ENCODE measurements around the gene JAM2.
"Not testable (repeated sequence)": the region's sequence is repeated elsewhere in the genome, so short reads cannot be mapped to it uniquely, and the experiment has no call there.

Gene JAM2

GRCh38 chr21:25638660-25639550 is at the start of gene JAM2:
JAM2 (plus strand) TSS chr21:25639258; CDS start chr21:25639822, 564 bp downstream.
- DNase-seq (ENCODE audit: low read depth) = no peak

GRCh38 chr21:25589887-25590286 is 49.2 kb upstream of the JAM2 start:
- no peak for DNase-seq (ENCODE audit: low read depth)

- peak; percentile 76 for DNase-seq (ENCODE audit: low read depth)
These were observed 31.7 kb upstream of the JAM2 start, which contains the start of gene MRPL39 for GRCh38 chr21:25607151-25608043. MRPL39 (minus strand) TSS chr21:25607481; CDS start chr21:25607475, 6 bp downstream.

GRCh38 chr21:25608044-25608737 is 30.9 kb upstream of the JAM2 start:
- DNase-seq (ENCODE audit: low read depth) = peak; percentile 64

- no peak for DNase-seq (ENCODE audit: low read depth)
These were observed 24.6 kb upstream of the JAM2 start for GRCh38 chr21:25614441-25614840.

GRCh38 chr21:25615880-25616279 is 23.2 kb upstream of the JAM2 start:
- DNase-seq (ENCODE audit: low read depth) = no peak

- DNase-seq (ENCODE audit: low read depth) = no peak
These were observed 19.9 kb upstream of the JAM2 start for GRCh38 chr21:25619198-25619597.

- no peak for DNase-seq (ENCODE audit: low read depth)
These were observed 14.5 kb upstream of the JAM2 start for GRCh38 chr21:25624511-25624910.

GRCh38 chr21:25625036-25625435 is 14.0 kb upstream of the JAM2 start:
- DNase-seq (ENCODE audit: low read depth) = no peak

GRCh38 chr21:25625776-25626555 is 13.1 kb upstream of the JAM2 start:
- not testable (repeated sequence) for DNase-seq (ENCODE audit: low read depth)

- no peak for DNase-seq (ENCODE audit: low read depth)
These were observed 12.3 kb upstream of the JAM2 start for GRCh38 chr21:25626757-25627156.

GRCh38 chr21:25632296-25632695 is 6.8 kb upstream of the JAM2 start:
- no peak for DNase-seq (ENCODE audit: low read depth)

- DNase-seq (ENCODE audit: low read depth) = no peak
These were observed 3.7 kb upstream of the JAM2 start for GRCh38 chr21:25635310-25635709.

- DNase-seq (ENCODE audit: low read depth) = no peak
These were observed 2.3 kb upstream of the JAM2 start for GRCh38 chr21:25636727-25637126.

- DNase-seq (ENCODE audit: low read depth) = no peak
These were observed 1.0 kb upstream of the JAM2 start for GRCh38 chr21:25637851-25638659.

GRCh38 chr21:25639551-25640201 is 618 bp downstream of the JAM2 start:
- DNase-seq (ENCODE audit: low read depth) = no peak

GRCh38 chr21:25640202-25640942 is 1.3 kb downstream of the JAM2 start:
- no peak for DNase-seq (ENCODE audit: low read depth)

GRCh38 chr21:25640943-25641292 is 1.9 kb downstream of the JAM2 start:
- no peak for DNase-seq (ENCODE audit: low read depth)

GRCh38 chr21:25643486-25643885 is 4.4 kb downstream of the JAM2 start:
- DNase-seq (ENCODE audit: low read depth) = no peak

Measured in stimulated activated CD8-positive, alpha-beta memory T cell treated with anti-CD3 and anti-CD28 coated beads, Interleukin-12 subunit alpha, Interleukin-12 subunit beta, amount 100 ng/mL, for 1 hour (primary cell).